ENCODE data around the gene HEBP2. TPM values are rescaled to one million over a fixed set of nuclear protein-coding genes. Genes with fewer than 3 reads are reported as not detected.

Gene HEBP2, protein sequence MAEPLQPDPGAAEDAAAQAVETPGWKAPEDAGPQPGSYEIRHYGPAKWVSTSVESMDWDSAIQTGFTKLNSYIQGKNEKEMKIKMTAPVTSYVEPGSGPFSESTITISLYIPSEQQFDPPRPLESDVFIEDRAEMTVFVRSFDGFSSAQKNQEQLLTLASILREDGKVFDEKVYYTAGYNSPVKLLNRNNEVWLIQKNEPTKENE
- 10 to 100 TPM; 44.5 to 51.3 TPM for total RNA-seq

GRCh38 chr6:138403801-138404665, at the start of gene HEBP2:
TSS of gene HEBP2 (plus strand) at chr6:138404223. CDS start at chr6:138404496, 273 bp downstream.

DNA sequence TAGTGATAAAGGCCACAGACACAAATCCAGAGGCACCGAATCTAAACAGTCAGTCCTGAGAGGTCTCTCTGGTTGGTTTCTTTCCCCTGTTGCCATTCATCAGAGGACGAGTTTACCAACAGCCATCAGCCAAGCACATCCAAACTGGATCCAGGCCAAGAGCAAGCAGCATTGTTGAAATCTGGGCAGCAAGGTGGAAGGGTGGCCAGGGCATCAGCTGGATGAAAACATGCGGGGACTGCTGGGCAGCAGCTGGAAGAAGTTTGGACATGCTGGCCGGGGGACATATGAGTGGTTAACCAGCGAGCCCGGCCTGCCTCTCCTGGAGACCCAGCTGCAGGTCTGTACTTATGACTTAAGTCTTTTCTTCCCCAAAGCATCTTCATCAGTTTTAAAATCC, 26.2 kb upstream of the HEBP2 start, which contains the start of gene SMIM28:
Gene SMIM28, plus strand, starts transcription at position 62 of the 400 bp plus-strand sequence. Its CDS starts 168 bp downstream, at position 230.

Small RNA genes lying within 50 kb of the gene (microRNA-seq; reads per million reads assigned to microRNA genes)
- not detected for gene MIR3145 (ENCODE audit: borderline microRNAs expressed, borderline replicate concordance)

Other genes with a start within 250 kb of the HEBP2 start
- gene ARFGEF3, start 242.3 kb upstream of the HEBP2 start, total RNA-seq, result under 1 TPM; 0.20 to 0.29 TPM
- gene PBOV1, start 185.7 kb upstream of the HEBP2 start, total RNA-seq, result not detected
- not detected for gene SMIM28, start 26.3 kb upstream of the HEBP2 start, total RNA-seq
- gene NHSL1, start 95.3 kb downstream of the HEBP2 start, total RNA-seq, result under 1 TPM; 0.29 to 0.60 TPM